ENCODE measurements around the gene CACNA1A.

GRCh38 chr19:13231663-13232062, 274.6 kb downstream of the CACNA1A start:
- TF ChIP-seq CTCF (IDR thresholded peaks at IDR 0.05) (no peak), POLR2A (IDR thresholded peaks at IDR 0.05) (no peak)
